ENCODE data around the gene SLC24A3.

- TF ChIP-seq POLR2AphosphoS5 (IDR thresholded peaks at IDR 0.05; ENCODE audit: low read depth, low read length), result no peak
- TF ChIP-seq CTCF (IDR thresholded peaks at IDR 0.05), result no peak
Observed at GRCh38 chr20:19560881-19561480, 348.5 kb downstream of the SLC24A3 start.

Measured in Panc1 (cell line).